Limb (tissue), 2 donors: ENCODE measurements around the gene POU2AF1.
A peak's percentile ranks its signal among the peaks of the same experiment; 100 is the strongest.

Source experiments
- DNase-seq, 2 donors: peaks; one replicate each; pipeline ENCODE4 v3.0.0-alpha.2; 2016; ENCODE audit errors: extremely low spot score in 2 of 2

Gene POU2AF1, protein sequence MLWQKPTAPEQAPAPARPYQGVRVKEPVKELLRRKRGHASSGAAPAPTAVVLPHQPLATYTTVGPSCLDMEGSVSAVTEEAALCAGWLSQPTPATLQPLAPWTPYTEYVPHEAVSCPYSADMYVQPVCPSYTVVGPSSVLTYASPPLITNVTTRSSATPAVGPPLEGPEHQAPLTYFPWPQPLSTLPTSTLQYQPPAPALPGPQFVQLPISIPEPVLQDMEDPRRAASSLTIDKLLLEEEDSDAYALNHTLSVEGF

DNA sequence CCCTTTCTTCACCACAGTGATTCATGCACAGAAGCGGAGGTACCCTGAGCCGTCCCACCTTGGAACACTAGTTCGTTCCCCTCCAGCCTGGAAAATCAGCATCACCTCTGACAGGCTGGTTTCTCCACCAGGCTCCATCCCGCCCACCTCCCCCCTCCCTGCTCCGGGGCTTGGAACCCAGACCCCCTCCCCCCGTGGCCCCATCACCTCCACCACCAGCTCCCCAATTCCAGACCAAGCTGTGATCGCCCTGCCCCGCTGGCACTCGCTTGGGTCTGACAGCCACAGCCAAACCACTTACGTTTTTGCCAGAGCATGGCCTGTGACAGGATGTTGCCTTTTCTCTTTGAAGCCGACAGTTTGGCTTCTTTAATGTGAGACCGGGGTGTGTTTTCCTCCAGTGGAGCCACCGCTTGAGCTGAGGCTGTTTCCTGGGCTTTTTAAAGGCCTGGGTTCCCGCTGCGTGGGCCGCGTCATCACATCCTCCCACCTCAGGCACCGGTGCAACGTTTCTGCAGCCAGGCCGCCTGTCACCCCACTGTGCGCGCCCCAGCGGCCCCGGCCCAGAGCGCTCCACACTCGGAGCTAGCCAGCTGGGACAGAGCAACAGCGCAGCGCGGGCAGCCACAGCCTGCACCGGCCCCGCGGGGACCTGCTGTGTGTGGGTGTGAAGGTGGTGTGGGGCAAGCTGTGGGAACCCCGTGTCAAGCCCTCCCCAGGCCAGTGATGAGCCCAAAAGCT lies at the start of gene POU2AF1:
TSS of gene POU2AF1 (minus strand) at position 415 of the 741 bp plus-strand sequence. CDS start at position 317, 98 bp downstream.
- DNase-seq: peak; percentile 19 to 54

DNA sequence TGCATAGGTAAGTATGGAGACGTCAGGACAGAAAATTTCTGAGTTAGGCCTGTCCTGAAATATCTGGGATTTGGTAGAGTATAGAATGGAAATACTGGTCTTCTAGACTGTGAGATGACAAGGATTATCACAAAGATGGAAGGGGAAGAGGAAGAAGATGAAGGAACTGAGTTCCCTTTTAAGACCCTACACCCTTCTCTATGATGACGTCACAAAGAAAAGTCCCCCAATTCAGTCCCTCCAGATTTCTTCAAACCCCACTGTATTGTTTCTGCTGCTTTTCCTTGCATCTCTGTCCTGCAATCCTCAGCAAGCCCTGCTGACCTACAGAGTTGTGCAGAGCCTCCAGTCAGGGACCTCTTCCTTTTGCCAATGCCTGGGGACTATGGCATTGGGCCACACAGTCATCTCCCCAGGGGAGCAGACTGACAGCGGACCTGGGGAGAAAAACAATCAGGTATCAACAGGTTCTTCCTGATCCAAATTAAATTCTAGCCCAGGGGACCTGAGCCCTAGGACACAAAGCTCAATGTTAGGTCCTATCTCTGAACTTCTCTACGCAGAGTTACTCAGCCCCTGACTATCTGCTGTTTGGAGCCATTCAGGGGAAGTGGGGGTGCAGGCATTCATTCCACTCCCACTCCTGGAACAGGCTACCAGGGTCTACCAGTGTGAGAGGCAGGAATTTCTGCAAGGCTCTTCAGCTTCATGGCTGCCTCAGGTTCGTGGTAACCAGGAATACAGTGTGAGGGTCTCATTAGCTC lies 49.2 kb upstream of the POU2AF1 start:
- DNase-seq: no peak

DNA sequence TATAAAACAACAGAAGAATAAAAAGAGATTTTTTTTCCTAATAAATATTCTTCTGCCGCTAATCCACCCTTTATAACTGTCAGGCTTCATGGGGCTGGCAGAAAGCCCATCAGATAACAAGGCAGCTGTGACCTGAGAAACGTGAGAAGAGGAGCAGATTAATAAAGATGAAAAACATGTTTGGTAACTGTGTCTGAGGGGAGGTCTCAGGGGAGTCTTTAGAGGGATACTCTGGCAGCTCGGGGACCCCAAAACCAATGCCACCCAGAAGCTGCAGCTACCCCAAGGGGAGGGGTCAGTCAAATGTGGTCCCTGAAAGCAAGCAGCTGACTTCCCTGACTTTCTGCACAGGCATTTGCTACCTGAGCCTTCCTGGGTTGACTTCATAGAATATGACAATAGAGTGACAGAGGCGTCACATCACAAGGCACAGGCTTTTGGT lies 48.4 kb upstream of the POU2AF1 start:
- no peak for DNase-seq

DNA sequence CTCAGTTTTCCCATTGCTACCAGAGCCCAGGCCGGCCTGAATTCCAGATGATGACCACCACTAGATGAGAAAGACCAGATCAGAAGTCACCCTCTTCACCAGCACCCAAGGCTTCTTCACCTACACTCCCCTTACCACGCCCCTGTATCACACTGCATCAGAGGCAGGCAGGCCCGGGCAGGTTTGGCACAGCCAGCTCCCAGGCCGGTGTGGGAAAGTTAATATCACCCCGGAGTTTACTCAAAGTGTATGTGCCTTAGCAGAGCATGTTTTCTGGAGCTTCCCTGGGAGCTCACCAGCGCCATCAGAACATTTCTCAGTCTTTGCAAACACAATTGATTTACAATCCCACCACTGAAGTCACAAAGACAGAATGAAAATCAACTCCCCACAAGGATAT lies 47.5 kb upstream of the POU2AF1 start:
- DNase-seq: no peak

DNA sequence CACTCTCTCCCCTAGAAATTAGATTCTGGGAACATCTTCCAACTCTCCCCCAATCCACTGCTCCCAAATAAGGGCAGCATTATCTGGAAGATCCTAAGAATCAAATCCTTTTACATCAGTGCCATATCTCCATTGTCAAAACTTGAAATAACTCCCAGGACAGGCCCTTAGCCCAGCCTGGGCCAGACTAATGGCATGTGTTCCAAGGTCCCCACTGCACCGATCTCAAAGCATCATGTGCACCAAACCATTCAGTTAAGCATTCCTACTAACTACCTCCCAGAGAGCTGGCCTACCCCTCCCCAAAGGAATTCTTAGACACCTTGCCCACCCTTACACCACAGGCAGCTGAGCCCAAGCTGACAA lies 44.2 kb upstream of the POU2AF1 start:
- no peak for DNase-seq

DNA sequence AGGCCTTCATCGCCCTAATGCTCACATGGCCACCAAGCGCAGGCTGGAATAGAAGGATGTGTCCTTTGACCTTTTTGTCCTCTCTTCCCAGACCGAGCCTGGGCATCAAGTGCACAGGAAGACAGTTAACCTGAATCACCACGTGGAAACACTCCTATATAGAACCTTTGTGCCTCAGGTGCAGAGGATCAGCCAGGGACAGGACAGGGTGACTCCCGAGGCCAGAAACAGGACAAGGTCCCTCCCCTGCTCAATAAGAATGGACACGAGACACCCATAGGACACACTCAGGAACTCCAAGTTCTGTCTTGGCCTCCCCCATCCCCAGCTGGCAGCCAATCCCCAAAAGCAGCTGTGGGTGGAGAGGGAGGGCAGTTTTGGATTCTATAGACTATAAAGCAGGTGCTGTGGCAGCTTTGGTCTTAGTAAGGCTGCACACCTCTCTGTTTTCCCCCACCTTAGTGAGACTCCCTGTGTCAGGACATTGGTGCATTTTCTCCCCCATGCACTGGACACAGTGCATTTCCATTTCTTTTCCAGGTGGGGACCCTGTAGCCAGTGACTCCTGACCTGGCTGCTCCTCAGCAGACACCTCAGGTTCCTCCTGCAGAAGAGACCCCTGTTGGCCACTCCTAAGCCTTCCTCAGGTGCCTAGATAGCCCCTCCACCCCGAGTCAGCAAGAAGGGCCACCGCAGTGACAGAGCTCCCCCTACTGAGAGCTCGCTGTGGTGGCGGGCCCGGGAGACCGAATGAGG lies 43.6 kb upstream of the POU2AF1 start:
- peak; percentile 34 to 51 for DNase-seq

DNA sequence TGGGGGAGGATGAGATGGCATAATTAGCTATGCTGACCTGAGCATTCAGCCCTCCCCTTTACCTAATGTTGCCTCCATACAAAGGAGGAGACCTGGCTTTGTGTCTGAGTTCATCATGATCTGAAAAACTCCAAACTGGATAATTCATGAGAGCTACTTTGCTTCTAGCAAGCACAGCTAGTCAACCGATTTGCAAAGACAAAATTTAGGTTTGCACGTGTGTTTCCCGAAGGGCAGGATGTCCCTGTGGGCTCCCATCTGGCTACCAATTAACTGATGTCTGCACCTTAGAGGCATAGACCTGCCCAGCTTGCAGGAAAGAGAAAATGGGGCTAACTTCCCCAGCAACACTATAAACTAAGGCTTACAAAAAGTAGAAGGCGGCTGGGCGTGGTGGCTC lies 42.2 kb upstream of the POU2AF1 start:
- no peak for DNase-seq

DNA sequence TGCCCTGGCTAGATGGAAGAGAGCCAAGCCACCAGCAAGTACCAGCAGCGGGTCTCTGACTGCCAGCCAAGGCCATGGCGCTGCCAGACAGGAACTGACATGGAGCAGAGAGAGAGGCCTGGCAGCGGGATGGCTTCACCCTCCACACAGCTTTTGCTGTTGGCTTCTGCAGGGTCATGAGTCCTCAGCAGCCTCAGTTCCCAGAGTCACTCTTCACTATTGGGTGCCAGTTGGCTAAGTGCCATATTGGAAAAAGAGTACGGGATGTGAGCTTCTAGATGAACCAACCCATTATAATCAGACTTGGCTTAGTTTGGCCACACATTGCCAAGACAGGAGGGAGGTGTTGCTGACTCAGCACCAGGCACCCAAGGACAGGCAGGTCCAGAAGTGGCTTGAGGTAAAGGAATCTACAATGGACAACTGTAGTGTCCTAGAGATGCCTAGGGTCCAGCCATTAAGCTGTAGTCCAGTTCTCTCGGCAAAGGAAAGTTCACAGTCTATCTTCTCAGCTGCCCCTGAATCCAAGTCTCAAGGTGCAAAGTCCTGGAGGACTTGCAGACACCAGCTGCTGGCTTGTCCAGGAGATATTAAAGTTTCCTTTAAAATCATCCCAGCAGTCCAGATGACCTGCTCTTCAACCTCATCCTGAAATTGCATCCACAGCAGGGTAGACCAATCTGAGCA lies 40.7 kb upstream of the POU2AF1 start:
- no peak for DNase-seq

DNA sequence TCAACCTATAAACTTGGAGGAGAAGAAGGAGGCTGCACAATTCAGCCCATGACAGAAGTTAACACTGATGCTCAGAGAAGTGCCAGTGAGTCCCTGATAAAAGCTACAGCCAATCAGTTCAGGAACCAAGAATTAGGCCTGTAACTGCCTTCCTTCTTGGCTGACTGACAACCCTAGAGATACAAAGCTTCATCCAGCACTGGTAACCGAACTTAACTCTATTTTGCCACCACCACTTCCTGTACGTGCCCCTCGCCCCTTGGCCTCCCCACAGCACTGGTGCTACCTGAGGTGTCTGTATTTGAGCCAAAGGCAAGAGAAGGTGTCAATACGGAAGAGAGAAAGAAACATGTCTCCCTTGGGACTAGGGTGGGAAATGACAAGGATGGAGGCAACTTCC lies 40.1 kb upstream of the POU2AF1 start:
- DNase-seq: no peak

DNA sequence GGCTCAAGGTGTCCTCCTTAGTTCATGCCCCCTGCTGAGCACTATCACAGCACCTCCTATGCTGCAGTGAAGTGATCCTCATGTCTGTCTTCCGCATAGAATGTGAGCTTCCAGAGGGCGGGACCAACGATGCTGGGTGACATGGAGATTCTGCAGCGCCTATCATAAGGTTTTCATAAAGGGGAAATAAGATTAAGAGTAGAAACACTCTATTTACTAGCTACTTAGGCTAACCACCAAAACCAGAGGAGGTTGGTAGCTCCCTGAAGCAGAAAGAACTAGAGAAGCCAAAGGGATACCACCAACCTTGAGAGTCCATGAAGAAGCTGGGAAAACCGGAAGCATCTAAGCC lies 39.3 kb upstream of the POU2AF1 start:
- no peak for DNase-seq

DNA sequence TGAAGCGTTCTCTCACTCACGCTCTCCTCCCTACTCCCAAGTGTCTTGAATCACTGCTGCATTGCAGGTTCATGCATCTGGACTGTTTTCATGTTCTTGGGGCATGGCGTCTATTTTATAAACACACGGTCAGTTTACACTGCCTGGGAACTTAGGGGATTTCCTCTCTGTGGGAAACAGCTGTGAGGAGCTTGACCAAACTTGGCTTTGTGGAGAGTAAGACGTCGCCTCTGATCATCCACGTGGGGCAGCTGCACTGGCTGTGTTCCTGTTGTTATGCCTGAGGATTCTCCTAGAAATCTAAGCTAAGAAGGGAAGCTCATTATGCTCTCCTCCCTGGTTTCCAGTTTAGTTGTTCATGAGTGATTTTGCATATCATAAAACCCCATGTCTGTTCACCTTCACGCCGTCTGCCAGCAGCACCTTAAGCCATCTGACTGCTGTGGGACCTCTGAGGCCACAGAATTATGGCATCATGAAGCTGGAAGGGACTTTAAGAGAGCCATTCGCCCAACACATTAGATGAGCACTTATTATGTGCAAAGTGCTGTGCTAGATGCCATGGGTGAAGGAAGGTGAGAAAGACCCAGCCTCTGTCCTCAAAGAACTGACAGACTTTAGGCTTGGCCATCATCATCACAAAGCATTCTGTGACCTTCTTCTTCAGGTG lies 38.8 kb upstream of the POU2AF1 start:
- DNase-seq: peak; percentile 37 to 72

DNA sequence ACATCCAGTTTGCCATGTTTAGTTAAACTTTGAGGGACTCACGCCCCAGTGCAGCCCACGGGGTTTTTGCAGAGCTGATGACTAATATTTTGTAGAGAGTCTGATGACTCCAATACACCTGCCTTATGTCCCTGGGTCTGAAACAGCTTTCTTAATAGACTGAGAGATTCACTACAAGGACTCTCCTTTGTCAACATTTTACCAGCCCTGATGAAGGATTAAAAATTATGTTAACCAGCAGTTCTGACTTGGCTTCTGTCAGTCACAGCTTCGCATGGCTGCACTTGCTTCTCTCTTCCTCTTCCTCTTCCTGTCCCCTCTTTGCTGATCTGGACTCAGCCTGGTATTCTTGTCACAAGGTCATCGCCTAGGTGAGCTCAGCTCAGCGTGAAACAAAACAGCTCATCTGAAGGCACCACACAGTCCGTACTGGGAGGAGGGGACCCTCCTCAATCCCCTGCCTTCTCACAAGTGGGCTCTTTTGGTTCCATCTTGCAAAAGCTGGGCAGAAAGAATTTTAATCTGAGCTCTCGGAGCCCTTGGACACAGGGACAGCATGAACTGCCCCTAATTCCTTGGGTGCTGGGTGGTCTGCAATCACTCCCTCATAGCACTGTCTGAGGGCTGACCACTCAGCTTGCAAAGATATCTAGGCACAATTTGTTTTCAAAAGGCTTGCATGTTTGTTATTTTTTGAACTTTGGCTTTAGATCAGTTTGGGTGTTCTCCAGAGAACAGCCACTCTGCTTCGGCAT lies 38.1 kb upstream of the POU2AF1 start:
- no peak for DNase-seq

DNA sequence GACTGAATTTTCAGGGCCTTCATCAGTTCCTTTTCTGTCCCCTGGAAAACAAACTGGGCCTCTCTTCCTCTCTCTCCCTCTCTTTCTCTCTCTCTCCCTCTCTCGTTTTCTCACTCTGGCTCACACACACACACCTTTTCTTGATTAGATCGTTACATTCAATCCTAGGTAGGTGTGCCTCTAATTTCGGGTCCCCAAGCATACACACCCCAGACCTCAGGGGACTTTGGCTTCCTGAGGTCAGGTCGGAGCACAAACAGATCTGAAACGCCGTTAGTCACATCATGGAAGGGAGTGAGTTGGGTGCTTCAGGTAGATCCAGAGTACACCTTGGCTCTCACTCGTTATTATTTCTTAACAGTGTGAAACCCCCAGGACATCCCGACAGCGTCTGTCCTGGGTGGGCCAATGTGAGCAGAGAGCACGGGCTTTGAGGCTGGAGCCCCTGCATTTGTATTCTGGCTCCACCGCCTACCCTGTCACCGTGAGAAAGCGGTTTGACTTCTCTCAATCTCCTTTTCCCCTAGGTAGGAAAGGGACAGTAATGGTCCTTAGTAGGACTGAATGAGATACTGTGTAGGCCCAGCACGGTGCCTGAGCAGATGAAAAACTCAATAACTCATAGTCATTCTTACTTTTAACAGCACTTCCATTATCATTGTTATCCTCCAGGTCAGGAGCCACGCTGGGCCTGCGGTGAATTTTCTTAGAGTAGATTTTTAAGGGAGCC lies 37.3 kb upstream of the POU2AF1 start:
- DNase-seq: no peak

DNA sequence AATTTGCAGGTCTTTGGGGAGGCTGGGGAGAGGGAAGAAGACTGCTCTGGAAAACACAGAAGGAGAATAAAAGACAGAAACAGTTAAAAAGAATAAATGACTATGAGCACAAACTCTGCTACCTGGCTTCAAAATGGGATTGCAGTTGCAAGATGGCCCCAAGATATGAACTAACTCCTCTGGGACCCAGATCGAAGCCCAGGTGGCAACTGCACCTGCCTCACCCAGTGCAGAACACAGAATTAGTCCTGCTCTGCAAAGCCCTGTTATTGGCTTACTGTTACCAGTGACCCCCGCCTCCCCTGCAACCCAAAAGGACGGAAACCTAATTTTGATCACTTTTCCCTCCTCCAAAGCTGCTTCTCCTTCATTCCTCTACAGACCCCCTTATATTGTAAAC lies 35.9 kb upstream of the POU2AF1 start:
- DNase-seq: no peak

DNA sequence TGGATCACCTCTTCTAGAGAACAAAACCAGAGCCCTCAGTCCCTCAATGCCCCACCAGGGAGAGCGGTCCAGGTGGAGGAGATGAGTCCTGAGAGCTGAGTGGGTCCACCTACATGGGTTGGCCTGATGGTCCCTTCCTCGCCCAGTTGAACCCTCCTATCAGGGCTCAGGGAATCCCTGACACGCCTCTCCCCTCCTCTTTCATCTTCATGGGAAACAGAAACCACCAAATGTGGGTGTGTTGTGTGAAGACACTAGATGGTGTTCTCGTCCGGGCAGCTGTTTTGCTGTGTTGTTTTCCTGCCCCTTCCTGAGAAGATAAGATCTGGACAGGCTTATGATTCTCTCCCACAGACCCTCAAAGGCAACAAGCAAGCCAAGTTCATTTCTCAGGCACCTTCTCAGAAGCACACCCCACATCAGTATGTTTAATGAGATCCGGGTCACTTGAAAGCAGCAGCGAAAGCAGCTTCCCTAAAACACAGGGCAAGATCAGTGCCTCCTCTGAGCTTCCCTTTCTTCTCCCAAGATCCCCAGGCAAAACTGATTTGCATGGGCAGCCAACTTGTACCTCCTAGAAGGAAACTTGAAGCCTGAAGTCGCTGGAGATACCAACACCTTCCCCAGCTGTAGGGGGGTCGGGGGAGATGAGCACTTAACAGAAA lies 35.3 kb upstream of the POU2AF1 start:
- no peak for DNase-seq

DNA sequence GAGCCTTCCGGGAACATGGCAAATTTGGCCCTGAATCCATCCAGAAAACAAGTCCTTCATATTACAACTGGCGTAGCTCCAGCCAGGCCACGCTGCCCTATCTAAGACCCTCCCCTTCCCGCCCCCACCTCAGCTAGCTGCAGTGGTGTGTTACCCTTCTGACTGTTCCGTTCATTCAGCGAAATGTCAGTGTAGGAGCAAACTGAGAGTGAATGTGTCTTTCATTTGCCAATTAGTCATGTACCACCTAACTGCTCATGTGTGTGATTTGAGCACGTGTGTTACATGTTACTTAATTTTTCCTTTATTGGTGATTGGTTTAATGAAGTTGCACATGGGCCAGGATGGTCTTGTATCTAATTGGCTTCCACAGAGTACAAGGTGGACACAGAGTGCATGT lies 34.8 kb upstream of the POU2AF1 start:
- DNase-seq: no peak

DNA sequence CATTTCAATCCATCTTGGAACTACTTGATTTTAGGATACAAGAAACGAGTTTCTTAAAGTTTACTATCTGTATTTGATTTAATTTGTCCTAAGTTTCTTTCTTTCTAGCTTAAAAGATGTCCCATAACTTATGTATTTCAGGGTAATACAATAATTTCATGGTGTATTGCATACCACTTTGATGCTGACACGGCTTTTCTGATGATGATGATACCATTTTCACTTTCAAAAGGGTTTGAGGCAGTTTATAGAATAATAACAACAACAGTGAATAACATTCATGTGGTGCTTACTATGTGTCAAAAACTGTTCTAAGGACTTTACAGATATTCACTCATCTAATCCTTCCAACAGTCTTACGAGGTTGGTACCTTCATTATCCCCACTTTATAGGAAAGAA lies 33.2 kb upstream of the POU2AF1 start:
- no peak for DNase-seq

DNA sequence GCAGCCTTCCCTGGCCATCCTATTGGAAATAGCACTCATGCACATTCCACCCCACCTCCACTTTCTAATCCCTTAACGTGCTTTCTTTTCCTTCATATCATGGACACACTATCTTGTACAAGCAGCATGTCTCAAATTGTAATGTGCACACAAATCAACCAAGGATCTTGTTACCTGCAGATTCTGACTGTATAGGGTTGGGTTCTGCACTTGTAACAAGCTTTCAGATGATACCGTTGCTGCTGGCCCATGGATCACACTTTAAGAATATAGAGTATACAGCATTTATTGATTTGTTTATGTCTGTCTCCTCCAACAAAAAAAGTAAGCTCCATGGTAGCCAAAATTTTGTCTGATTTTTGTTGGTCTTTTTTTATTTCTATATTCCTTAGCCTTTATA lies 32.4 kb upstream of the POU2AF1 start:
- no peak for DNase-seq

DNA sequence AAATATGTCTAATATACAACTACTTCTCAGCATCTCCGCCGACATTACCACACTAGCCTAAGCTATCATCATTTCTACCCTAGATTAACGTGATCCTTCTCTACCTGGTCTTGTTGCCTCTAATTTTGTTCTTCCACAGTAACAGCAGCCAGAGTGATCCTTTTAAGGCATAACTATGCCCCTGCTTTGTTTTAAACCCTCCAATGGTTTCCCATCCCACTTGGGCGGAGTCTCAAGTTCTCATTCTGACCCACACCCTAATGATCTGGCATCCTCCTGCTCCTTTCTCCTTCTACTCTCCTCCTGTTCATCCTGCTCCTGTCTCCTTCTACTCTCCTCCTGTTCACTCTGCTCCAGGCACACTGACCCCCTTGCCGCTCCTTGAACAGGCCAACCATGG lies 31.9 kb upstream of the POU2AF1 start:
- no peak for DNase-seq
